CD4-positive, alpha-beta memory T cell (primary cell): ENCODE data around the gene CSRNP3. TPM values are rescaled to one million over a fixed set of nuclear protein-coding genes. Genes with fewer than 3 reads are reported as not detected.

Experiments
- CTCF ChIA-PET: fragments of 350-600 bp; sonication (Branson Sonifier 250); formaldehyde crosslinking; loops from one replicate; lab custom pipeline; 2021; ENCODE audit warnings: inconsistent platforms; ENCODE audit not compliant: partially characterized antibody; lab: Charles Lee
- POLR2A ChIA-PET: fragments of 350-600 bp; sonication (Branson Sonifier 250); formaldehyde crosslinking; loops from one replicate; lab custom pipeline; 2021; ENCODE audit not compliant: partially characterized antibody; lab: Charles Lee
- DNase-seq, 5 donors: peaks; one replicate each; pipeline versions ENCODE4 v3.0.0 to v3.0.0-alpha.2; 2020 to 2022; ENCODE audit warnings: mixed read lengths in 1 of 5
- H3K27ac ChIP-seq: one replicate; pipeline ENCODE4 v1.7.0; 2013; ENCODE audit warnings: low read depth, low read length
- H3K27me3 ChIP-seq: 2 replicates; pipeline ENCODE4 v1.7.0; 2013; ENCODE audit warnings: mild to moderate bottlenecking, low read length, moderate library complexity; ENCODE audit not compliant: insufficient read depth
- H3K36me3 ChIP-seq: 2 replicates; pipeline ENCODE4 v1.7.0; 2013; ENCODE audit warnings: mild to moderate bottlenecking, low read length, moderate library complexity; ENCODE audit not compliant: insufficient read depth
- H3K4me1 ChIP-seq: 2 replicates; pipeline ENCODE4 v1.7.0; 2013; ENCODE audit warnings: mild to moderate bottlenecking, low read length, moderate library complexity; ENCODE audit not compliant: insufficient read depth
- H3K4me3 ChIP-seq, 2 donors: one replicate each; pipeline ENCODE4 v1.7.0; 2013; ENCODE audit warnings: low read length in 2 of 2, mild to moderate bottlenecking in 1 of 2
- H3K9me3 ChIP-seq, 2 donors: one replicate each; pipeline ENCODE4 v1.7.0; 2013; ENCODE audit warnings: low read length in 2 of 2, control low read depth in 1 of 2; ENCODE audit not compliant: control insufficient read depth in 1 of 2
- H3K27ac Mint-ChIP-seq, 7 donors: one replicate each; pipeline ENCODE4 v1.8.0; 2020 to 2021; ENCODE audit warnings: mixed read lengths in 7 of 7, mild to moderate bottlenecking in 6 of 7, inconsistent platforms in 3 of 7, moderate library complexity in 3 of 7
- H3K27me3 Mint-ChIP-seq, 2 donors: one replicate each; pipeline ENCODE4 v1.8.0; 2020 to 2021; ENCODE audit warnings: mixed read lengths in 2 of 2
- H3K36me3 Mint-ChIP-seq, 2 donors: one replicate each; pipeline ENCODE4 v1.8.0; 2020 to 2021; ENCODE audit warnings: mixed read lengths in 2 of 2, inconsistent platforms in 1 of 2, mild to moderate bottlenecking in 1 of 2
- H3K4me1 Mint-ChIP-seq, 4 donors: one replicate each; pipeline ENCODE4 v1.8.0; 2020 to 2021; ENCODE audit warnings: mixed read lengths in 4 of 4, mild to moderate bottlenecking in 1 of 4
- H3K4me3 Mint-ChIP-seq, 8 donors: one replicate each; pipeline ENCODE4 v1.8.0; 2020 to 2021; ENCODE audit warnings: mixed read lengths in 8 of 8, mild to moderate bottlenecking in 7 of 8, moderate library complexity in 6 of 8, inconsistent platforms in 3 of 8
- H3K9me3 Mint-ChIP-seq, 8 donors: one replicate each; pipeline ENCODE4 v1.8.0; 2020 to 2021; ENCODE audit warnings: mixed read lengths in 8 of 8, mild to moderate bottlenecking in 5 of 8, inconsistent platforms in 3 of 8, moderate library complexity in 1 of 8
- intact Hi-C: fragments of 100-400 bp; cut with micrococcal nuclease; formaldehyde crosslinking; loops from one replicate; pipeline ENCODE4 v1.15.1; 2023
- polyA plus RNA-seq, 2 donors: library from polyadenylated mRNA; unstranded; fragments of 300-500 nt; fragmentation: Illumina TruSeq; gene quantifications; one replicate each; pipeline ENCODE4 v1.2.3, GENCODE V29; 2021
- total RNA-seq, 2 experiments: library from RNA; stranded (reverse); gene quantifications; one replicate each; pipeline ENCODE4 v1.2.3, GENCODE V29; 2021

Gene CSRNP3
- total and polyA plus RNA-seq, 4 experiments from 2014 or later = not detected

DNA sequence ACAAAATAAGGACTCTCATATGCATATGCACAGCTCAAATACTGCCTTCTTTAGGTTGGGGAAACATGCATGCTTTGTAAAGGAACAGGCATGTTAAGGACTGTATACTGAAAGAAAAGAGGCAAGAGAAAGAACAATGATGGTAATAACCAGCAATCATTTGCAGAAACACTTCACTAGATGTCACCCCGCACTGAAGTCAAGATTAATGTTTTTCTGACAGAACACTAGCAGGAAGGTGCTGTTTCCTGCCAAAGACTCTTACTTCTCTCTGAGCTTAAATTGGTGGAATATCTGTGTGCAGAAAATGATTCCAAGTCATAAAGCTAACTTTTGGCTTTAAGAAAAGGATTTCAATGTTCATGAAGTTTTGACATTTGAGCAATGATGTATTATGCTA lies 19.3 kb upstream of the CSRNP3 start:
- Histone ChIP-seq H3K36me3 (no peaks in the 10 kb centered on the region), H3K9me3 (no peaks in the 10 kb centered on the region), H3K4me1 (no peaks in the 10 kb centered on the region), H3K27me3 (no peaks in the 10 kb centered on the region), H3K27ac (no peak overlapping the region), H3K4me3 (no peak overlapping the region)
- CTCF ChIA-PET = no interaction called here
- POLR2A ChIA-PET = no interaction called here
- no peak for DNase-seq
- no peaks in the 10 kb centered on the region for H3K36me3 Mint-ChIP-seq
- no peaks in the 10 kb centered on the region for H3K9me3 Mint-ChIP-seq
- intact Hi-C loops = no loop called here
- no peak overlapping the region for H3K27ac Mint-ChIP-seq
- peaks cover 0 to 5% of the 10 kb centered on the region in 2 donors for H3K27me3 Mint-ChIP-seq
- H3K4me1 Mint-ChIP-seq = no peaks in the 10 kb centered on the region
- H3K4me3 Mint-ChIP-seq = no peak overlapping the region

DNA sequence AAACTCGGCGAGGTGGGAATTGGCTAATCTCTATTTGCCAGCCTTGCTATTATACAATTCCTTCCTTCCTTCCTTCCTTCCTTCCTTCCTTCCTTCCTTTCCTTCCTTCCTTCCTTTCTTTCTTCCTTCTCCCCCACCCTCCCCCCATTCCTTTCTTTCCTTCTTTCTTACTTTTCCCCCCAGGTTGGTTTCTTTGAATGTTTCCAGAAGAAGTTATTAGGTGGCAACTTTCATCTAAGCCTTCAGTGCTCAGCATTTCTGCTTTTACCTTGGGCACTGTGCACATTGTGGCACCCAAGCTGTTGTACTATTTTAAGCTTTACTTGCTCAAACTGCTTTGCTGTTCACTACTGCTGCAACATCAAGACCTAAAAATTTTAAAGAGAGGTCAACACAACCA lies 17.2 kb upstream of the CSRNP3 start:
- H3K36me3 ChIP-seq = no peaks in the 10 kb centered on the region
- no peak overlapping the region for H3K4me3 Mint-ChIP-seq
- no peaks in the 10 kb centered on the region for H3K9me3 ChIP-seq
- ChIA-PET CTCF (no interaction called here), POLR2A (no interaction called here)
- H3K27me3 Mint-ChIP-seq = peaks cover 0 to 5% of the 10 kb centered on the region in 2 donors
- no peak overlapping the region for H3K27ac ChIP-seq
- H3K9me3 Mint-ChIP-seq = peaks cover 0 to 2% (median 0%) of the 10 kb centered on the region in 8 donors
- no peaks in the 10 kb centered on the region for H3K4me1 Mint-ChIP-seq
- no peak overlapping the region for H3K4me3 ChIP-seq
- H3K4me1 ChIP-seq = no peaks in the 10 kb centered on the region
- H3K36me3 Mint-ChIP-seq = no peaks in the 10 kb centered on the region
- H3K27me3 ChIP-seq = no peaks in the 10 kb centered on the region
- DNase-seq = no peak
- intact Hi-C loops = no loop called here
- no peak overlapping the region for H3K27ac Mint-ChIP-seq

- Histone ChIP-seq H3K4me1 (no peaks in the 10 kb centered on the region), H3K36me3 (no peaks in the 10 kb centered on the region), H3K9me3 (no peaks in the 10 kb centered on the region), H3K4me3 (no peak overlapping the region), H3K27ac (no peak overlapping the region), H3K27me3 (no peaks in the 10 kb centered on the region)
- no peaks in the 10 kb centered on the region for H3K4me1 Mint-ChIP-seq
- no peaks in the 10 kb centered on the region for H3K36me3 Mint-ChIP-seq
- peaks cover 2 to 5% of the 10 kb centered on the region in 2 donors for H3K27me3 Mint-ChIP-seq
- no peak overlapping the region for H3K27ac Mint-ChIP-seq
- intact Hi-C loops = no loop called here
- CTCF ChIA-PET = no interaction called here
- peaks cover 0 to 2% (median 0%) of the 10 kb centered on the region in 8 donors for H3K9me3 Mint-ChIP-seq
- POLR2A ChIA-PET = no interaction called here
- H3K4me3 Mint-ChIP-seq = no peak overlapping the region
- DNase-seq = no peak
These were observed 15.9 kb upstream of the CSRNP3 start for GRCh38 chr2:165453561-165454094.

- peaks cover 0 to 2% (median 0%) of the 10 kb centered on the region in 8 donors for H3K9me3 Mint-ChIP-seq
- no peaks in the 10 kb centered on the region for H3K9me3 ChIP-seq
- CTCF ChIA-PET = no interaction called here
- H3K27me3 ChIP-seq = no peaks in the 10 kb centered on the region
- no peak overlapping the region for H3K27ac ChIP-seq
- POLR2A ChIA-PET = no interaction called here
- H3K36me3 ChIP-seq = no peaks in the 10 kb centered on the region
- H3K27ac Mint-ChIP-seq = no peak overlapping the region
- H3K4me1 Mint-ChIP-seq = no peaks in the 10 kb centered on the region
- no peak overlapping the region for H3K4me3 Mint-ChIP-seq
- no peak for DNase-seq
- H3K27me3 Mint-ChIP-seq = peaks cover 2 to 5% of the 10 kb centered on the region in 2 donors
- intact Hi-C loops = no loop called here
- H3K36me3 Mint-ChIP-seq = no peaks in the 10 kb centered on the region
- H3K4me3 ChIP-seq = no peak overlapping the region
- H3K4me1 ChIP-seq = no peaks in the 10 kb centered on the region
These were observed 14.6 kb upstream of the CSRNP3 start for GRCh38 chr2:165454905-165455304.

- intact Hi-C loops = no loop called here
- Histone ChIP-seq H3K36me3 (no peaks in the 10 kb centered on the region), H3K4me1 (no peaks in the 10 kb centered on the region), H3K27ac (no peak overlapping the region), H3K4me3 (no peak overlapping the region), H3K9me3 (no peaks in the 10 kb centered on the region), H3K27me3 (no peaks in the 10 kb centered on the region)
- Mint-ChIP-seq H3K36me3 (no peaks in the 10 kb centered on the region), H3K4me3 (no peak overlapping the region), H3K4me1 (no peaks in the 10 kb centered on the region), H3K27me3 (peaks cover 2 to 4% of the 10 kb centered on the region in 2 donors), H3K27ac (no peak overlapping the region), H3K9me3 (peaks cover 0 to 2% (median 0%) of the 10 kb centered on the region in 8 donors)
- CTCF ChIA-PET = no interaction called here
- POLR2A ChIA-PET = no interaction called here
- DNase-seq = no peak
These were observed 13.5 kb upstream of the CSRNP3 start for GRCh38 chr2:165456027-165456426.

GRCh38 chr2:165462443-165462842 lies 7.1 kb upstream of the CSRNP3 start:
- no peak for DNase-seq
- Mint-ChIP-seq H3K27me3 (peaks cover 0 to 2% of the 10 kb centered on the region in 2 donors), H3K4me1 (no peaks in the 10 kb centered on the region), H3K27ac (no peak overlapping the region), H3K4me3 (no peak overlapping the region), H3K9me3 (no peaks in the 10 kb centered on the region), H3K36me3 (no peaks in the 10 kb centered on the region)
- H3K4me1 ChIP-seq = no peaks in the 10 kb centered on the region
- no peaks in the 10 kb centered on the region for H3K27me3 ChIP-seq
- H3K9me3 ChIP-seq = no peaks in the 10 kb centered on the region
- ChIA-PET CTCF (no interaction called here), POLR2A (no interaction called here)
- intact Hi-C loops = no loop called here
- no peak overlapping the region for H3K27ac ChIP-seq
- H3K4me3 ChIP-seq = no peak overlapping the region
- no peaks in the 10 kb centered on the region for H3K36me3 ChIP-seq

- H3K27ac ChIP-seq = no peak overlapping the region
- no peaks in the 10 kb centered on the region for H3K27me3 ChIP-seq
- Mint-ChIP-seq H3K36me3 (no peaks in the 10 kb centered on the region), H3K9me3 (no peaks in the 10 kb centered on the region), H3K4me1 (no peaks in the 10 kb centered on the region), H3K27ac (no peak overlapping the region), H3K27me3 (peaks cover 1 to 5% of the 10 kb centered on the region in 2 donors), H3K4me3 (no peak overlapping the region)
- no peaks in the 10 kb centered on the region for H3K4me1 ChIP-seq
- no peaks in the 10 kb centered on the region for H3K36me3 ChIP-seq
- intact Hi-C loops = no loop called here
- DNase-seq = no peak
- H3K9me3 ChIP-seq = no peaks in the 10 kb centered on the region
- CTCF ChIA-PET = no interaction called here
- H3K4me3 ChIP-seq = no peak overlapping the region
- POLR2A ChIA-PET = no interaction called here
These were observed 3.1 kb upstream of the CSRNP3 start for GRCh38 chr2:165466386-165466785.

DNA sequence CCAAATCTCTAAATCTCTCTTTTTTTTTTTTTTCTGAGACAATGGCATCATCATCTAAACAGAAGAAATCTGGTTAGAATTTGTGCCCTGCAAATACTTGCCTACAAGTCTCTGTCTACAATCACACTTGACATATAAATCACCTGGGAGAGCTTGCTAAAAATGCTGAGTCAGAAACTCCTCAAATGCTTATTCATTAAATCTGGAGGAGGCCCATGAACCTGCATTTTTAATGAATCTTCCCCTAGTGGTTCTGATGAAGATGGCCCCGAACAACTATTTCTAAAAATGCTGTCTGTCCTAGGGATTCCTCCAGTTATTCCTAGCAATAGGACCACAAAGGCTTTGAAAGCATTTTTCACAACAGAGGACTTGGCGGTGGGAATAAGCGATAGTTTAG lies 1.6 kb upstream of the CSRNP3 start:
- H3K27me3 Mint-ChIP-seq = peaks cover 1 to 5% of the 10 kb centered on the region in 2 donors
- POLR2A ChIA-PET = no interaction called here

More for the DNA sequence above, 1.6 kb upstream of the CSRNP3 start:
- intact Hi-C loops = no loop called here
- CTCF ChIA-PET = no interaction called here
- Histone ChIP-seq H3K27ac (no peak overlapping the region), H3K27me3 (no peaks in the 10 kb centered on the region), H3K4me1 (no peaks in the 10 kb centered on the region), H3K9me3 (no peaks in the 10 kb centered on the region), H3K4me3 (no peak overlapping the region), H3K36me3 (no peaks in the 10 kb centered on the region)
- H3K9me3 Mint-ChIP-seq = no peaks in the 10 kb centered on the region
- H3K36me3 Mint-ChIP-seq = no peaks in the 10 kb centered on the region
- no peak for DNase-seq
- no peak overlapping the region for H3K27ac Mint-ChIP-seq
- H3K4me3 Mint-ChIP-seq = no peak overlapping the region
- H3K4me1 Mint-ChIP-seq = no peaks in the 10 kb centered on the region
